ENCODE data around the gene GAGE2A.
"Not testable (repeated sequence)": the region's sequence is repeated elsewhere in the genome, so short reads cannot be mapped to it uniquely, and the experiment has no call there.

The GAGE2A gene

GRCh38 chrX:49589196-49589595 lies at the start of gene GAGE2A:
Gene GAGE2A, plus strand, starts transcription at chrX:49589496. Its CDS starts 1,155 bp downstream, at chrX:49590651.
- not testable (repeated sequence) for H3K4me3 ChIP-seq (ENCODE audit: low read length); DNase-seq (ENCODE audit: low read depth)

GRCh38 chrX:49541433-49541832 lies 47.9 kb upstream of the GAGE2A start, which contains the start of gene GAGE12D:
Gene GAGE12D, plus strand, starts transcription at chrX:49541733. Its CDS starts 1,155 bp downstream, at chrX:49542888.
- not testable (repeated sequence) for DNase-seq (ENCODE audit: low read depth); H3K4me3 ChIP-seq (ENCODE audit: low read length)

GRCh38 chrX:49550989-49551388 lies 38.3 kb upstream of the GAGE2A start, which contains the start of gene GAGE12E:
Gene GAGE12E, plus strand, starts transcription at chrX:49551289. Its CDS starts 1,155 bp downstream, at chrX:49552444.
- not testable (repeated sequence) for DNase-seq (ENCODE audit: low read depth); H3K4me3 ChIP-seq (ENCODE audit: low read length)

GRCh38 chrX:49560542-49560941 lies 28.8 kb upstream of the GAGE2A start, which contains the start of gene GAGE12F:
Gene GAGE12F, plus strand, starts transcription at chrX:49560842. Its CDS starts 1,155 bp downstream, at chrX:49561997.
- not testable (repeated sequence) for DNase-seq (ENCODE audit: low read depth); H3K4me3 ChIP-seq (ENCODE audit: low read length)

GRCh38 chrX:49568728-49569127 lies 20.6 kb upstream of the GAGE2A start:
- not testable (repeated sequence) for H3K4me3 ChIP-seq (ENCODE audit: low read length); DNase-seq (ENCODE audit: low read depth)

GRCh38 chrX:49569152-49569551 lies 20.1 kb upstream of the GAGE2A start:
- not testable (repeated sequence) for DNase-seq (ENCODE audit: low read depth); H3K4me3 ChIP-seq (ENCODE audit: low read length)

- DNase-seq (ENCODE audit: low read depth), result not testable (repeated sequence)
These were observed 19.2 kb upstream of the GAGE2A start, which contains the start of gene GAGE12G for GRCh38 chrX:49570100-49570499. Gene GAGE12G, plus strand, starts transcription at chrX:49570400. Its CDS starts 1,155 bp downstream, at chrX:49571555.

GRCh38 chrX:49579649-49580048 lies 9.6 kb upstream of the GAGE2A start, which contains the start of gene GAGE12H:
Gene GAGE12H, plus strand, starts transcription at chrX:49579949. Its CDS starts 1,155 bp downstream, at chrX:49581104.
- H3K4me3 ChIP-seq (ENCODE audit: low read length); DNase-seq (ENCODE audit: low read depth): not testable (repeated sequence)

More at GRCh38 chrX:49570100-49570499, 19.2 kb upstream of the GAGE2A start, which contains the start of gene GAGE12G:
- not testable (repeated sequence) for H3K4me3 ChIP-seq (ENCODE audit: low read length)

- H3K4me3 ChIP-seq (ENCODE audit: low read length); DNase-seq (ENCODE audit: low read depth): not testable (repeated sequence)
These were observed 628 bp downstream of the GAGE2A start for GRCh38 chrX:49589769-49590478.

GRCh38 chrX:49590488-49590887 lies 1.2 kb downstream of the GAGE2A start:
- DNase-seq (ENCODE audit: low read depth); H3K4me3 ChIP-seq (ENCODE audit: low read length): not testable (repeated sequence)

- H3K4me3 ChIP-seq (ENCODE audit: low read length), result not testable (repeated sequence)
These were observed 9.4 kb downstream of the GAGE2A start, which contains the start of gene GAGE1 for GRCh38 chrX:49598720-49599119. Gene GAGE1, plus strand, starts transcription at chrX:49599020. Its CDS starts 1,155 bp downstream, at chrX:49600175.

GRCh38 chrX:49610718-49611310 lies 21.5 kb downstream of the GAGE2A start:
- no peak for DNase-seq (ENCODE audit: low read depth)
- no peak for TF ChIP-seq CTCF (conservative IDR thresholded peaks at IDR 0.05; ENCODE audit: low read depth, low read length)
- no peak overlapping the region for H3K4me3 ChIP-seq (ENCODE audit: low read length)

More at GRCh38 chrX:49598720-49599119, 9.4 kb downstream of the GAGE2A start, which contains the start of gene GAGE1:
- DNase-seq (ENCODE audit: low read depth), result not testable (repeated sequence)

GRCh38 chrX:49618574-49618973 lies 29.3 kb downstream of the GAGE2A start:
- H3K4me3 ChIP-seq (ENCODE audit: low read length), result no peak overlapping the region
- no peak for TF ChIP-seq CTCF (conservative IDR thresholded peaks at IDR 0.05; ENCODE audit: low read depth, low read length)
- DNase-seq (ENCODE audit: low read depth), result no peak
